ENCODE measurements around the gene PLCD4. TPM values are rescaled to one million over a fixed set of nuclear protein-coding genes. Genes with fewer than 3 reads are reported as not detected.

Gene PLCD4
- total and polyA plus RNA-seq, 2 of the 8 experiments (the other 6 are each of a cell fraction or from before 2014, with no cell fraction given), result 0.21 to 0.50 TPM

- H3K36me3 ChIP-seq (ENCODE audit: control insufficient read depth in 2 of 4, insufficient read depth in 4 of 4, low read length in 3 of 4), result peaks cover 0 to 30% (median 6%) of the 10 kb centered on the region in 4 experiments; a peak in 3 of 8 replicates
- no peak overlapping the region for H2BK20ac ChIP-seq (ENCODE audit: low read length)
- no peak overlapping the region for H3K4ac ChIP-seq (replicated peaks; ENCODE audit: insufficient read length, low read depth, low read length)
- peaks cover 29 to 87% of the 10 kb centered on the region in 2 experiments for H3K79me2 ChIP-seq (ENCODE audit: control insufficient read depth in 1 of 2, insufficient read depth in 2 of 2, low read length in 2 of 2)
- no peak overlapping the region for H2BK5ac ChIP-seq (ENCODE audit: low read depth, low read length)
- H2BK120ac ChIP-seq (replicated peaks; ENCODE audit: low read depth, low read length), result no peak overlapping the region
- no peak overlapping the region for H3K18ac ChIP-seq (ENCODE audit: extremely low read depth, low read length)
- H3K9me3 ChIP-seq (ENCODE audit: insufficient read depth in 2 of 2, low read depth in 1 of 2, low read length in 1 of 2), result no peaks in the 10 kb centered on the region
- no peak overlapping the region for H3K14ac ChIP-seq (ENCODE audit: insufficient read length)
- peaks cover 6% of the 10 kb centered on the region for H3K79me1 ChIP-seq (ENCODE audit: low read depth, low read length)
- H3K27me3 ChIP-seq (replicated peaks in 1 of 4; ENCODE audit: control insufficient read depth in 3 of 4, extremely low read depth in 1 of 4, insufficient read depth in 3 of 4, low read length in 3 of 4), result no peaks in the 10 kb centered on the region
- no peak overlapping the region for H3K23ac ChIP-seq (ENCODE audit: insufficient read length)
- FAIRE-seq (no peak), DNase-seq (ENCODE audit: low read depth in 1 of 2, low spot score in 2 of 2) (no peak)
- no peak overlapping the region for H2AK5ac ChIP-seq (ENCODE audit: low read depth, low read length)
- peak overlapping the region; percentile 93 to 97; a peak in 3 of 4 replicates for H3K4me2 ChIP-seq (ENCODE audit: insufficient read depth in 1 of 2, low read depth in 2 of 2, low read length in 2 of 2)
- H2BK15ac ChIP-seq (ENCODE audit: low read length), result no peak overlapping the region
- peaks cover 8 to 16% of the 10 kb centered on the region in 2 experiments for H4K20me1 ChIP-seq (replicated peaks in 1 of 2; ENCODE audit: control insufficient read depth in 1 of 2, insufficient read depth in 2 of 2, low read length in 2 of 2)
- no peak overlapping the region for H4K91ac ChIP-seq (replicated peaks; ENCODE audit: insufficient read length, low read length)
- H3K4me1 ChIP-seq (replicated peaks in 1 of 4; ENCODE audit: control insufficient read depth in 3 of 4, insufficient read depth in 4 of 4, low read length in 3 of 4), result peaks cover 0 to 13% (median 4%) of the 10 kb centered on the region in 4 experiments; a peak in 6 of 7 replicates
- H4K8ac ChIP-seq (ENCODE audit: extremely low read depth, insufficient read depth, low read length), result no peak overlapping the region
- H2BK12ac ChIP-seq (ENCODE audit: low read depth, low read length), result no peak overlapping the region
- peak overlapping the region in 2 of 4 experiments; percentile 86 to 95; a peak in 3 of 8 replicates for H3K4me3 ChIP-seq (ENCODE audit: extremely low read depth in 1 of 4, insufficient read depth in 2 of 4, low read depth in 3 of 4, low read length in 4 of 4)
- H3K23me2 ChIP-seq (ENCODE audit: low read depth, low read length), result peaks cover 12% of the 10 kb centered on the region
- 71% methylated on average over 6 of the region's 6 CpGs; no CpG with 5 or more reads in 1 of the 2 experiments for WGBS, 2 experiments (ENCODE audit: extremely low coverage in 1 of 2, insufficient coverage in 1 of 2, insufficient read length in 1 of 2, insufficient replicate concordance in 2 of 2, low coverage in 1 of 2, low lambda C conversion rate in 2 of 2, missing lambda C conversion rate in 1 of 2)
- H2AFZ ChIP-seq (ENCODE audit: low read length), result no peak overlapping the region
- no peak overlapping the region for H3K27ac ChIP-seq (ENCODE audit: low read depth, low read length)
- ChIA-PET CTCF (ENCODE audit: partially characterized antibody) (interaction anchor here (0.6 kb wide), 1 partner anchor 31 kb away, joined by 3 read pairs; no protein-coding TSS in a partner anchor), POLR2A (ENCODE audit: partially characterized antibody) (interaction anchor here (0.6 to 2.2 kb wide), 7 partner anchors 8 to 89 kb away, joined by 3 to 11 read pairs (median 6); partner anchors contain the start of genes BCS1L and ZNF142)
- H3K9ac ChIP-seq (replicated peaks in 1 of 4; ENCODE audit: extremely low read depth in 1 of 4, low read depth in 3 of 4, low read length in 3 of 4), result no peak overlapping the region
- no peak overlapping the region for H4K5ac ChIP-seq (ENCODE audit: insufficient read length, low read depth, low read length)
- no peak overlapping the region for H3K56ac ChIP-seq (replicated peaks; ENCODE audit: insufficient read length, low read depth, low read length)
- TF ChIP-seq ZNF274 (IDR thresholded peaks at IDR 0.05; ENCODE audit: borderline replicate concordance, extremely low read depth, low read length) (no peak), NANOG (IDR thresholded peaks at IDR 0.05; ENCODE audit: insufficient read depth, low read depth, low read length, poor library complexity, severe bottlenecking) (no peak), POLR2AphosphoS5 (IDR thresholded peaks at IDR 0.05; ENCODE audit: low read depth, low read length) (no peak), RNF2 (IDR thresholded peaks at IDR 0.05; ENCODE audit: borderline replicate concordance, low read depth, low read length, missing control alignments, poor library complexity, severe bottlenecking) (no peak), EZH2 (IDR thresholded peaks at IDR 0.05; ENCODE audit: low read depth, low read length, severe bottlenecking) (no peak), CBX5 (IDR thresholded peaks at IDR 0.05; ENCODE audit: low read depth, low read length) (no peak), BACH1 (IDR thresholded peaks at IDR 0.05; ENCODE audit: low read length) (no peak), RAD21 (IDR thresholded peaks at IDR 0.05 in 1 of 2, conservative IDR thresholded peaks at IDR 0.05 in 1 of 2; ENCODE audit: low read depth in 2 of 2, low read length in 2 of 2) (no peak)
Observed at GRCh38 chr2:218570850-218571249, 36.8 kb upstream of the PLCD4 start.
